ACC112 (cell line): ENCODE data around the gene ABTB2.
"Not testable (repeated sequence)": the region's sequence is repeated elsewhere in the genome, so short reads cannot be mapped to it uniquely, and the experiment has no call there.

Experiments
- H2AFZ ChIP-seq: fragments of 200-600 bp; sonication (generic); one replicate; pipeline ENCODE4 v1.6.0; 2017; ENCODE audit warnings: antibody characterized with exemption, low read length; ENCODE audit not compliant: unreplicated experiment
- H3K27ac ChIP-seq: fragments of 200-600 bp; sonication (generic); 2 replicates; pipeline ENCODE4 v1.5.1; 2014; ENCODE audit warnings: low read depth, mild to moderate bottlenecking, antibody characterized with exemption, low read length, moderate library complexity
- H3K27me3 ChIP-seq: fragments of 200-600 bp; sonication (generic); 2 replicates; pipeline ENCODE4 v1.6.1; 2014; ENCODE audit warnings: mild to moderate bottlenecking, antibody characterized with exemption, low read length, moderate library complexity, mixed read lengths; ENCODE audit not compliant: insufficient read depth
- H3K36me3 ChIP-seq: fragments of 200-600 bp; sonication (generic); 2 replicates; pipeline ENCODE4 v1.6.1; 2016; ENCODE audit warnings: mild to moderate bottlenecking, antibody characterized with exemption, low read length, moderate library complexity, mixed read lengths; ENCODE audit not compliant: insufficient read depth
- H3K4me1 ChIP-seq: fragments of 200-600 bp; sonication (generic); one replicate; pipeline ENCODE4 v1.6.1; 2016; ENCODE audit warnings: low read length, mixed read lengths; ENCODE audit not compliant: insufficient read depth, unreplicated experiment, control insufficient read depth
- H3K4me3 ChIP-seq: fragments of 200-600 bp; sonication (generic); 2 replicates; pipeline ENCODE4 v1.5.1; 2014; ENCODE audit warnings: mild to moderate bottlenecking, low read depth, low read length
- H3K79me2 ChIP-seq: fragments of 200-600 bp; sonication (generic); one replicate; pipeline ENCODE4 v1.6.0; 2016; ENCODE audit warnings: low read length; ENCODE audit not compliant: control insufficient read depth, unreplicated experiment, insufficient read depth

Gene ABTB2

DNA sequence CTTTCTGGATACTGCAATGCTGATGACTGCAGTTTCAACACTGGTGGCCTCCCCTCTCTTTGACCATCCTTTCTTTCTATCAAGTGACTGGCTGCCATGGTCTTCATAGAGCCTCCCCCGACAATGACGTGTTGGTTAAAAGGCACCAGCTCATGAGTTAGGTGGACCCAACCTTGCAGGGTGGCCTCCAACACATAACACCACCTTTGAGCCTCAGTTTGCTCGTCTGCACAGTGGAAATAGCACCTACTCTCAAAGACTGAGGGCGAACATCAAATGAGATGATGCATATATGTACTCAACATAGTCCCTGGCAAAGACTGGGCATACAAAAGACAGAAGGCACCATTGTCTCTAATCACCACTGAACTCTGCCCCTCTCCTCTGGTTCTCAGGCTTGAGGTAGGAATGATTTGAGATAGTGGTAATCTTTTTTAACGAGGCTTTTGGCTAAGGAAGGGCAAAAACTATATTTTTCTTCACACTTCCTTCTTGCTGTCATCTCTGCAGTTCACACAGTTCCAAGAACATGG lies 133.3 kb downstream of the ABTB2 start:
- no peak overlapping the region for H3K27ac ChIP-seq
- no peaks in the 10 kb centered on the region for H3K36me3 ChIP-seq
- no peak overlapping the region for H2AFZ ChIP-seq
- no peaks in the 10 kb centered on the region for H3K27me3 ChIP-seq
- no peaks in the 10 kb centered on the region for H3K4me1 ChIP-seq
- H3K79me2 ChIP-seq, result no peaks in the 10 kb centered on the region
- H3K4me3 ChIP-seq, result no peak overlapping the region

DNA sequence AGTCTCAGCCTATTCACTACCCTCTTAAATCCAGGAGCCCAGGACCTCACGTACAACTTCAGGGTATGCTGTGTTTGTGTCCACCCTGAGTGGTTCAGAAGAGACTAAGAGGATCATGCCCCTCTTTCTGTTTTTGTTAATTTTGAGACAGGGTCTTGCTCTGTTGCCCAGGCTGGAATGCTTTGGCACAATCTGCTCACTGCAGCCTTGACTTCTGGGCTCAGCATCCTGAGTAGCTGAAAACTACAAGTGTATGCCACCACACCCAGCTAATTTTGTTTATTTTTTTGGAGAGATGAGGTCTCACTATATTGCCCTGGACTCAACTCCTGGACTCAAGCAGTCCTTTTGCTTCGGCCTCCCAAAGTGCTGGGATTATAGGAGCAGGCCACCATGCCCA lies 133.9 kb downstream of the ABTB2 start:
- Histone ChIP-seq H3K36me3 (no peaks in the 10 kb centered on the region), H3K27ac (no peak overlapping the region), H3K4me1 (no peaks in the 10 kb centered on the region), H2AFZ (no peak overlapping the region), H3K27me3 (no peaks in the 10 kb centered on the region), H3K79me2 (no peaks in the 10 kb centered on the region), H3K4me3 (no peak overlapping the region)

DNA sequence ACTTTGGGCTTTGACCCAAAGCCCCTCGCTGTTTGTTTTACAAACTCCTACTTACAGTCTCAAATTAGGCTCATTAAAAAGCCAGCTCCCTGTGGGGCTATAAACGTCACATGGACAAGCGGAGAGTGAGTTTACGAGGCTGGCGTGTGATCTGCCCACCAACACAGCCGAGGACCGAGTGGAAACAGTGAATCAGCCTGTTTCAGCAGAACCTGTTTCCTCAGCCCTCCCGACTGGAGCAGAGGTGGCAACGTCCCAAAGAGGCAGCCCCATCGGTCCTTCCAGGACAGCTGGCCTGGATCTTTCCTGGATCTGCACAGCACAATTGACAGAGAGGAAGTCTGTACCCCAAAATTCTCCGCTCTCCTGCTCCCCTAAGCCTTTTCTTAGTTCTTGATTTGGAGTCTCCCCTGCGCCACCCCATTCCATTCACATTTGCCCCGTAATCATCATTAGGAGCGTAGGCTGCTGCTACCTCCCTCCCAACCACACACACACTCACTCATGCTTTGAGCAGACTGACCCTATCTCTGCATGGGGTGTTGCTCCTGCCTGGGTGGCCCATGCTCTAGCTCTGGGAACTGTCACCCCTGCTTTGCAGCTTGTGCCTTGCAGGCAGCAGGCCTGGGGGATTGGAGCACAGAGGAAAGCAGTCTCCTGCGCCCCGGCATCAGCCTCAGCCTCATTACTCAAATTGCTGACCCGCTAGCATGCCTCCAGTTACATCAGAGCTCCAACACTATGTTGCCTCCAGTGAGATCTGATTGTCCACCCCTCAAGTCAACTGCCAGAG lies 134.6 kb downstream of the ABTB2 start:
- Histone ChIP-seq H3K79me2 (no peaks in the 10 kb centered on the region), H3K27me3 (no peaks in the 10 kb centered on the region), H2AFZ (no peak overlapping the region), H3K4me1 (no peaks in the 10 kb centered on the region), H3K36me3 (no peaks in the 10 kb centered on the region), H3K4me3 (no peak overlapping the region), H3K27ac (no peak overlapping the region)

DNA sequence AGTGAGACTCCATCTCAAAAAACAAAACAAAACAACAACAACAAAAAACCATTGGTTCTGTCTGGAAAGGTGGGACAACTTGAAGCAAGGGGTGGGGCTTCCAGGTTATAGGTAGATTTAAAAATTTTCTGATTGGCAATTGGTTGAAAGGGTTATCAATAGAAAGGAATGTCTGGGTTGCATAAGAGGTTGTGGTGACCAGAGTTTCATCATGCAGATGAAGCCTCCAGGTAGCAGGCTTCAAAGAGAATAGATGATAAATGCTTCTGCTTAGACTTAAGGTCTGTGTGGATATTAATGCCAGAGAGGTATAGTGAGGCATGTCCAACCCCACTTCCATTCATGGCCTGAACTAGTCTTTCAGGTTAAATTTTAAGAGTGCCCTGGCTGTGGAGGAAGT lies 135.8 kb downstream of the ABTB2 start:
- H3K36me3 ChIP-seq, result no peaks in the 10 kb centered on the region
- no peak overlapping the region for H2AFZ ChIP-seq
- H3K79me2 ChIP-seq, result no peaks in the 10 kb centered on the region
- H3K27me3 ChIP-seq, result no peaks in the 10 kb centered on the region
- H3K27ac ChIP-seq, result no peak overlapping the region
- H3K4me1 ChIP-seq, result no peaks in the 10 kb centered on the region
- no peak overlapping the region for H3K4me3 ChIP-seq

DNA sequence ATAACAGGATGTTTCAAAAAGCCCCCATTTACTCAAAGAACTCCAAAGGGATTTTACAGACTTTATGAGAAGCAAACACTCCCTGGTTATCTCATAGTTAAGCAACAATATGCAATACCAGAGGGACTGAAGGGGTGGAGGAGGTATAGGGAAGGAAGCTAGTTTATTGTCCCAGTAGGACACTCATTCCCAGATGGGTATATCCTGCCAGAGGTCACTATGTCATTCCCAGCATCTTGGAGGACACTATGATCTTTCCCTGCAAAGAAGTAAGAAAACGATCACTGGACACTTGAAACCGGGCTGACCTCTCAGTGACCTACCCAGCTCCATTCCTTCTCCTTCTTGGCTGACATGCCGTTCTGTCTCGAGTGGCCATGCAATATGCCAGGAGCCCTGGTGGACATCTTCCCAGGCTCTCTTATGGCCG lies 137.9 kb downstream of the ABTB2 start:
- no peaks in the 10 kb centered on the region for H3K36me3 ChIP-seq
- H3K27ac ChIP-seq, result no peak overlapping the region
- H2AFZ ChIP-seq, result no peak overlapping the region
- no peak overlapping the region for H3K4me3 ChIP-seq
- no peaks in the 10 kb centered on the region for H3K27me3 ChIP-seq
- no peaks in the 10 kb centered on the region for H3K79me2 ChIP-seq
- peaks cover 6% of the 10 kb centered on the region for H3K4me1 ChIP-seq

DNA sequence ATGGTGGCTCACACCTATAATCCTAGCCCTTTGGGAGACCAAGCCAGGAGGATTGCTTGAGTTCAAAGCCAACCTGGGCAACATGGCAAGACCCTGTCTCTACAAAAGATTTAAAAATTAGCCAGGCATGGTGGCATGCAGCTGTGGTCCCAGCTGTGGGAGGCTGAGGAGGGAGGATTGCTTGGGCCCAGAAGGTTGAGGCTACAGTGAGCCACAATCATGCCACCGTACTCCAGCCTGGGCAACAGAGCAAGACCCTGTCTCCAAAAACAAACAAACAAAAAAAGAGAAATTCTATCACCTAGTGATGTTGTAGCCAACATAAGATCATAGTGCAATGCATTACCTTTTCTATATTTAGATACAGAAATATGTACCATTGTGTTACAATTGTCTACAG lies 138.5 kb downstream of the ABTB2 start:
- no peaks in the 10 kb centered on the region for H3K79me2 ChIP-seq
- no peak overlapping the region for H3K4me3 ChIP-seq
- H3K4me1 ChIP-seq, result peaks cover 11% of the 10 kb centered on the region
- H3K36me3 ChIP-seq, result no peaks in the 10 kb centered on the region
- H2AFZ ChIP-seq, result no peak overlapping the region
- H3K27ac ChIP-seq, result no peak overlapping the region
- H3K27me3 ChIP-seq, result no peaks in the 10 kb centered on the region

DNA sequence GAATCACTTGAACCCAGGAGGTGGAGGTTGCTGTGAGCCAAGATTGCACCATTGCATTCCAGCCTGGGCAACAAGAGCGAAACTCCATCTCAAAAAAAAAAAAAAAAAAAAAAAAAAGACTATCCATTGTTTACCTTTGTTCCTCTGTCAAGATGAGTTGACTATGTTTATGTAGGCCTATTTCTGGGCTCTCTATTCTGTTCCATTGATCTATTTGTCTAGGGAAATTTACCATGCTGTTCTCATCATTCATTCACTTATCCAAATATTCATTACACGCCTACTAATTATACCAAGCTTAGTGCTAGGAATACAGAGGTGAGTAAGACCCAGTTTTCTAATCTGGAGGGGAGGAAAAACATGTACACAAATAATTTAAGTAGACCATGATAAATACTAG lies 139.1 kb downstream of the ABTB2 start:
- not testable (repeated sequence) for H3K4me3 ChIP-seq, H3K36me3 ChIP-seq, H3K27me3 ChIP-seq, H3K27ac ChIP-seq, H2AFZ ChIP-seq, H3K79me2 ChIP-seq
- H3K4me1 ChIP-seq, result peaks cover 15% of the 10 kb centered on the region

DNA sequence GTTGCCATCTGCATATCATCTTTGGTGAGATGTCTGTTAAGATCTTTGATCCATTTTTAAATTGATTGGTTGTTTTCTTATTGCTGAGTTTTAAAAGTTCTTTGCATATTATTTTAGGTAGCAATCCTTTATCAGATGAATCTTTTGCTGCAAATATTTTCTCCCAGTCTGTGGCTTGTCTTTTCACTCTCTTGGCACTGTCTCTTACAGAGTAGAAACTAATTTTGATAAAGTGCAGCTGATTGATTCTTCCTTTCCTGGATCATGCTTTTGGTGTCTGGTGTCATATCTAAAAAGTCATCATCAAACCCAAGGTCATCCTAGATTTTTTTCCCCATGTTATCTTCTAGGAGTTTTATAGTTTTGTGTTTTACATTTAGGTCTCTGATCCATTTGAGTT lies 139.7 kb downstream of the ABTB2 start:
- no peaks in the 10 kb centered on the region for H3K36me3 ChIP-seq
- no peaks in the 10 kb centered on the region for H3K79me2 ChIP-seq
- H3K4me3 ChIP-seq, result no peak overlapping the region
- H3K27ac ChIP-seq, result no peak overlapping the region
- peaks cover 18% of the 10 kb centered on the region for H3K4me1 ChIP-seq
- H2AFZ ChIP-seq, result no peak overlapping the region
- no peaks in the 10 kb centered on the region for H3K27me3 ChIP-seq

DNA sequence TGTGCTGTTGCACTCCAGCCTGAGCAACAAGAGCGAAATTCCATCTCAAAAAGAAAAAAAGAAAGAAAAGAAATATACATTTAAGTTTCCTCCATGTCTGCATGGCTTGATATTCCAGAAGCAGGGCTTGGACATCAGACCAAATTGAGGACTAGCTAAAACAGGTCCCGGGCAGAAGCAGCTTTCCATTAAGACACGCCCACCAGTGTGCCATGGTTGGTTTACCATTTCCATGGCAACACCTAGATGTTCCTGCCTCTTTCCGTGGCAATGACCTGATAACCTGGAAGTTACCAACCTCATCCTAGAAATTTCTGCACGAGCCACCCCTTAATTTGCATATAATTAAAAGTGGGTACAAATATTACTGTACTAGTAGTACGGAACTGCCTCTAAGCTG lies 141.1 kb downstream of the ABTB2 start:
- Histone ChIP-seq H3K4me1 (peaks cover 18% of the 10 kb centered on the region), H3K27me3 (no peaks in the 10 kb centered on the region), H3K4me3 (no peak overlapping the region), H3K36me3 (no peaks in the 10 kb centered on the region), H2AFZ (no peak overlapping the region), H3K27ac (no peak overlapping the region), H3K79me2 (no peaks in the 10 kb centered on the region)

DNA sequence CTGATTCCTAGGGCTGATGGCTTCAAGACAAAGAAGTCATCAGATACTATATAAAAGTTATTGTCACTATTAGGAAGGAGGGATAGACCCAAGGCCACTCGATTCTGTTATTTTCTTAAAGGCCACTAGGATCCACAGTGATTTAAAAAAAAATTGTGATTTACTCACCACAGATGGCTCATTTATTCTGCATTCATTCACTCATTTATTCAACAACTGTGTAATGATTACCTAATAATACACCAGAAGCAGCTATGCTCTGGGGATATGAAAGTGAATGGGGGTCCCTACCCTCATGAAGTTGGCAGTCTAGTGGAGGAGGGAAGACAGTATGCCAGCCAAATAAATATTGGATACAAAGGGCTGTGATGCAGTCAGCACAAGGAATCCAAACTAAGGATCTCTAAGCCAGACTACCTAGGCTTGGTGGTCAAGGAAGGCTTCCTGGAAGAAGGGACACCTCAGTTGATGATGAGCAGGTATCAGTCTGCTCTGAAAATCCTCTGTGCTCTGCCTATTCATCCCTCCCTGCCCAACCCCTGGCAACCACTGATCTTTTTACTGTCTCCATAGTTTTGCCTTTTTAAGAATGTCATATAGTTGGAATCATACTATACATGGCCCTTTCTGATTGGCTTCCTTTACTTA lies 141.9 kb downstream of the ABTB2 start:
- Histone ChIP-seq H3K27ac (no peak overlapping the region), H3K4me3 (no peak overlapping the region), H2AFZ (no peak overlapping the region), H3K27me3 (no peaks in the 10 kb centered on the region), H3K36me3 (no peaks in the 10 kb centered on the region), H3K4me1 (peaks cover 18% of the 10 kb centered on the region), H3K79me2 (no peaks in the 10 kb centered on the region)
